RPMI8226 (cell line): ENCODE measurements around the gene LHPP.

ENCODE experiments used
- DNase-seq: peaks from one replicate; pipeline ENCODE4 v3.0.0-alpha.2; 2015

Gene LHPP

GRCh38 chr10:124630551-124630950 lies 168.9 kb downstream of the LHPP start:
- DNase-seq = no peak

DNA sequence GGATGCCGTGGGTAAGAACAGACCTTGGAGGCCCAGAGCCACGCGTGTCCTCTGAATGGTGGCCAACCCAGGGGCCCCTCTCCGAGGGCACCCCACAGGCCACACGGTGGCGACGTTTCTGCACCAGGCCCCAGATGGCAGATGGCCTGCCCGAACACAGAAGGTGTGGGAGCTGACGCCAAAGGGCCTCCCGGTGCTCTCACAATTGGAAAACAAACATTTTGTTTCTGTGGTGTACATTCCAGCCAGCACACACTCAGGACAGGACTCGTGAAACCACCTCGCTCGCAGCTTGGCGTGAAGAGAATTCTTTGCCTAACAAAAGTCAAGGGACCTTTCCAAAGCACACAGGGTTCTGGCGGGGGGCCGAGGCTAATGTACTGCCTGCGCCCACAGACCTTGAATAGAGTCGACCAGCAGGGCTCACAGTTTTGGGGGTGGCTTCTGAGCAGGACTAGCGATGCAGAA lies 170.5 kb downstream of the LHPP start:
- no peak for DNase-seq

- no peak for DNase-seq
Measured at GRCh38 chr10:124632566-124632965, 170.9 kb downstream of the LHPP start.

- no peak for DNase-seq
Measured at GRCh38 chr10:124636271-124636995, 174.8 kb downstream of the LHPP start.

- DNase-seq = no peak
Measured at GRCh38 chr10:124637091-124637700, 175.6 kb downstream of the LHPP start.

DNA sequence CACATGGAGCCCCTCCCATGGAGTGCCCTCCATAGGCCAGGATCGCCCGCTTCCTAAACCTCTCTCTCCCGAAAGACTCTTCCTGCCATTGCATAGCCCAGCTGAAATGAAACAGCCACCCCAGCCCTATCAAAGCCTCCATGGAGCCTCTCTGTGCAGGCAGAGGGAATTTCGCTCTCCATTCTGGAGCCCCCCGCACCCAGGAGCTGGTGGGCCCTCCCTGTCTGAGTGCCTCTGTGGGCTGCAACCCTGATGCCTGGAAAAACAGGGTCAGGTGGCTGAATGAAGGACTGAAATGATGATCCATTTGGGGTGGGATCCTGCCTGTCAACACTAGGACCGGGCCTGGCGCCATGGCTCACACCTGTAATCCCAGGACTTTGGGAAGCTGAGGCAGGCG lies 176.1 kb downstream of the LHPP start:
- DNase-seq = no peak

- DNase-seq = no peak
Measured at GRCh38 chr10:124639206-124639605, 177.6 kb downstream of the LHPP start.

GRCh38 chr10:124639646-124640045 lies 178.0 kb downstream of the LHPP start:
- DNase-seq = no peak

- no peak for DNase-seq
Measured at GRCh38 chr10:124640056-124640455, 178.4 kb downstream of the LHPP start.

DNA sequence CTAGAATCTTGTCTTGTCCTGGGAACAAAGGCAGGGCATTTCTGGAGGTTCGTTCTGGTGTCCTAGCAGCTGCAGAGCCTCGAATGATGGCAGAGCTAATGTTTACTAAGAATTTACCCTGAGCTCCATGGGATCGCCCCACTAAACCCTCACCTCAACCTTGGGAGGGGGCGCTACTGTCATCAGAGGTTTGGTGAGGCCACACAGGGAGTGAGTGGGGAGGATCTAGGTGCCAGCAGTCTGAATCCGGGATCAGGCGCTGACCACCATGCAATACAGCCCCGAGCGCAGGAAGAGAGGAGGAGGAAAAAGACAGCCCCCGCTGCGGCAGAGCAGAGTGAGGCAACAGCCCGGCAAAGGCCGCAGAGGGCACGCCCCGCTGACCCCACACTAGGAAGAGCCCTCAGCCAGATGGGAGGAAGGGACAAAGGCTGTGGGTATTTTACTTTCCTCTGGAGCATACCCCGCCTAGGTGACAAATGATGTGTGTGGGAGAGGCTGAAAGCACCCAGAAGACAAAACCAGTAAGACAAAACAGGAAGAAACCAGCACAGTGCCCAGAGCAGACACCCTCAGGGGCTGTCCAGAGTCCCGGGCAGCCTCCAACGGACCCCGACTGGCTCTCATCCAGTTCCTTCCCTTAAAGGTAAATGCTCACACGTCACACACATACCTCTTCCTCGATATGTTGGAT lies 179.1 kb downstream of the LHPP start:
- DNase-seq = no peak

GRCh38 chr10:124641282-124642087 lies 179.9 kb downstream of the LHPP start:
- no peak for DNase-seq

GRCh38 chr10:124642088-124642710 lies 180.6 kb downstream of the LHPP start:
- no peak for DNase-seq

- DNase-seq = no peak
Measured at GRCh38 chr10:124643330-124644009, 181.8 kb downstream of the LHPP start.

- DNase-seq = no peak
Measured at GRCh38 chr10:124644236-124644635, 182.6 kb downstream of the LHPP start.

DNA sequence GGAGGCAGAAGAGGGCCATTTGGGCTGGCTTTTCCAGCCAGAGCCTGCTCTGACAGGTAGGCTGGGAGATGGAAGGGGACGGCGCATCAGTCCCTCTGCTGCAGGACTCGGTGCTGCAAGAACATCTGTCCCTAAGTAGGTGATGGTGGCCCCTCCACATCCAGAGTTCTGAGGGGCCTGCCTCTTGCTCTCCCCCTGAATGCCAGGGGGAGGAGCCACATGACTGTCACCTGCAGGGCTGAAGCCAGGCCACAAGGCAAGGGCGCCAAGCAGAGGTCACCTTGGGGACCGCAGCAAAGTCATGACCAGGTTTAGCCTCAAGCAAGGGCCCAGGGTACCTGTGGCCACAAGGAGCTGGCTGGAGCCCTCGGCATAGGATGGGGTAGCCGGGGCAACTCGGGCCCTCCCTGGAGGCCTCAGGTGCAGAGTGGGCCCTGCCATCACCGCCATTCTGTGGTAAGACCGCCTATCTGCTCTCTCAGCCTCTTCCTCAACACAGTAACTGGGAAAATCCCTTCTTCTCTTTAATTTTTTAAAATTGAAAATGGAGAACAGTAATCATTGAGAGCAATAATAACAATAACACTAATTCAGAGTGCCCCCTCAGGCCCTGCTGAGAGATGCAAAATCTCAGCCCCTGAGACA lies 183.3 kb downstream of the LHPP start:
- DNase-seq = no peak

- no peak for DNase-seq
Measured at GRCh38 chr10:124645467-124646095, 184.0 kb downstream of the LHPP start.

GRCh38 chr10:124646483-124647352 lies 185.1 kb downstream of the LHPP start:
- DNase-seq = no peak

DNA sequence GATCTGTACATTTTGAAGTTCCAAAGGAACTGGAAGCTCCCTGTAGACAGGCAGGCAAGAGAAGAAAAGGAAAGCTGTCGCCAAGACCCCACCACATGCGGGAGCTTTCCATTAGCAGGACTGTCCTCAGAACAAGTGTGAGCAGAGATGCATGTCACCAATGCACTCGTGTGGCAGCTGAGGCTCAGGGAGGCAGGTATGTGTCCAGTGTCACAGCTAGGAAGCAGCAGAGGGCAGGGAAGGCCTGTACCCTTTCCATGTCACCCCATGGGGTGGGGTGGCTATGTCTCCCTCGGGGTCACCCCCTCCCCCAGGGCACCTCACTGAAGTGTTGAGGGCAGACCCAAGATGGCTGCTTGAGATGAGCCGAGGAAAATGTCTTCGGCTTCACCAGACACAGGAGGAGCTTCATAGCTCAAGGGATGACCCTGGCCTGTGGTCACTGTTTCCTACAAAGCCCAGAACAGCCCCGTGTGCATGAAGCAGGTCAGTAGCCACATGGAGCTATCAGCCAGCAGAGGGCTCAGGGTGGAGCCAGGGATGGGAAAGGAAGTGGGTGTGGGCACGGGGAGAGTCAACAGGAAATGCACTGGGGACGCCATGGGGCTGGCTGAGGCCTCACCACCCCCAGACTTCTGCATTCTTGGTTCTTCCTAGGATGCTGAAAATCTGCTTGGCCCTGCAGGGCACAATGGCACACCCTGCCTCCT lies 186.0 kb downstream of the LHPP start:
- DNase-seq = peak; percentile 79

GRCh38 chr10:124648131-124648475 lies 186.5 kb downstream of the LHPP start:
- no peak for DNase-seq
